Kidney (tissue), 14 donors: ENCODE results near the gene VLDLR. TPM values are rescaled to one million over a fixed set of nuclear protein-coding genes. Genes with fewer than 3 reads are reported as not detected.

Source experiments
- DNase-seq, 5 donors: peaks; one replicate each; pipeline ENCODE4 v3.0.0-alpha.2; 2013 to 2020
- FAIRE-seq: peaks from 2 replicates; lab custom pipeline; 2012; peaks lifted over from hg19 to GRCh38; lab: Jason Lieb, UNC
- H3K27ac ChIP-seq, 2 donors: one replicate each; pipeline ENCODE4 v1.7.0; 2013; ENCODE audit warnings: low read depth in 2 of 2, low read length in 2 of 2, inconsistent platforms in 1 of 2
- H3K27me3 ChIP-seq: one replicate; pipeline ENCODE4 v1.7.1; 2013; ENCODE audit warnings: low read length, inconsistent platforms; ENCODE audit not compliant: control insufficient read depth, insufficient read depth
- H3K36me3 ChIP-seq, 3 donors: one replicate each; pipeline versions ENCODE4 v1.7.0 to v1.7.1; 2013; ENCODE audit warnings: low read length in 3 of 3, control low read depth in 1 of 3, inconsistent platforms in 1 of 3; ENCODE audit not compliant: insufficient read depth in 3 of 3, control insufficient read depth in 2 of 3
- H3K4me1 ChIP-seq, 3 donors: one replicate each; pipeline versions ENCODE4 v1.7.0 to v1.7.1; 2013; ENCODE audit warnings: low read length in 3 of 3, inconsistent platforms in 1 of 3, low read depth in 1 of 3; ENCODE audit not compliant: control insufficient read depth in 2 of 3, insufficient read depth in 2 of 3
- H3K4me3 ChIP-seq, 3 donors: one replicate each; pipeline versions ENCODE4 v1.7.0 to v1.8.1; 2013; ENCODE audit warnings: low read length in 3 of 3, control low read depth in 1 of 3, inconsistent platforms in 1 of 3
- H3K9ac ChIP-seq, 3 donors: one replicate each; pipeline versions ENCODE4 v1.7.0 to v1.7.1; 2013; ENCODE audit warnings: low read length in 3 of 3, control low read depth in 1 of 3, inconsistent platforms in 1 of 3
- H3K9me3 ChIP-seq, 3 donors: one replicate each; pipeline versions ENCODE4 v1.7.0 to v1.7.1; 2013; ENCODE audit warnings: low read length in 3 of 3, control low read depth in 1 of 3, inconsistent platforms in 1 of 3; ENCODE audit not compliant: control insufficient read depth in 2 of 3, insufficient read depth in 1 of 3
- CTCF ChIP-seq: IDR thresholded peaks from 3 replicates; pipeline ENCODE4 v1.5.1; 2012; ENCODE audit warnings: mild to moderate bottlenecking, moderate library complexity, borderline replicate concordance; ENCODE audit not compliant: insufficient read depth; ENCODE audit errors: extremely low read depth
- intact Hi-C: fragments of 100-400 bp; cut with DNase I; formaldehyde crosslinking; loops from one replicate; pipeline ENCODE4 v1.11.1; 2022
- polyA plus RNA-seq: library from polyadenylated mRNA; stranded (reverse); fragments of 350-450 nt; fragmentation: Illumina TruSeq; extraction: RNeasy Lipid Tissue Mini Kit (QIAGEN cat#74804); gene quantifications from one replicate; pipeline ENCODE4 v1.2.3, GENCODE V29; 2014; ENCODE audit warnings: low read depth, low replicate concordance; ENCODE audit not compliant: insufficient read depth
- total RNA-seq: library from RNA; stranded (reverse); fragmentation: NEBNext Ultra II Directional; extraction: Animal tissue kit (Norgen Biotek cat#: 25700); gene quantifications from one replicate; pipeline ENCODE4 v1.2.1, GENCODE V29; 2021
- donor health status: control.
- donor health status: control.
- donor health status: control.
- donor health status: control.
- donor health status: control.
- donor health status: DM: yes; HTN: yes; CAD: no.
- donor health status: Normal renal cell carcinoma (clear cell type).

Gene VLDLR
- total and polyA plus RNA-seq, 2 donors from 2014 or later: 8.6 to 24.2 TPM

- DNase-seq (no peak), FAIRE-seq (no peak)
- intact Hi-C loops: no loop called here
- H3K27me3 ChIP-seq: no peaks in the 10 kb centered on the region
- no peak overlapping the region for H3K4me3 ChIP-seq
- H3K9me3 ChIP-seq: no peaks in the 10 kb centered on the region
- no peaks in the 10 kb centered on the region for H3K4me1 ChIP-seq
- TF ChIP-seq CTCF: no peak
- no peak overlapping the region for H3K9ac ChIP-seq
- H3K36me3 ChIP-seq: peaks cover 14 to 51% (median 46%) of the 10 kb centered on the region in 3 donors
- H3K27ac ChIP-seq: no peak overlapping the region
Measured at GRCh38 chr9:2645569-2645968, 24.0 kb downstream of the VLDLR start.

GRCh38 chr9:2655411-2655901 lies 33.9 kb downstream of the VLDLR start:
- Histone ChIP-seq H3K27me3 (no peaks in the 10 kb centered on the region), H3K27ac (no peak overlapping the region), H3K4me3 (no peak overlapping the region), H3K9me3 (no peaks in the 10 kb centered on the region), H3K36me3 (peaks cover 6 to 33% (median 22%) of the 10 kb centered on the region in 3 donors), H3K4me1 (no peaks in the 10 kb centered on the region), H3K9ac (no peak overlapping the region)
- intact Hi-C loops: no loop called here
- no peak for DNase-seq
- TF ChIP-seq CTCF: no peak
- no peak for FAIRE-seq

- FAIRE-seq (no peak), DNase-seq (no peak)
- Histone ChIP-seq H3K27ac (no peak overlapping the region), H3K4me1 (no peaks in the 10 kb centered on the region), H3K4me3 (no peak overlapping the region), H3K36me3 (peaks cover 6 to 18% (median 14%) of the 10 kb centered on the region in 3 donors), H3K9me3 (no peaks in the 10 kb centered on the region), H3K27me3 (no peaks in the 10 kb centered on the region), H3K9ac (no peak overlapping the region)
- no peak for TF ChIP-seq CTCF
- intact Hi-C loops: no loop called here
Measured at GRCh38 chr9:2657427-2657826, 35.8 kb downstream of the VLDLR start.

- intact Hi-C loops: no loop called here
- Histone ChIP-seq H3K36me3 (no peaks in the 10 kb centered on the region), H3K4me1 (peaks cover 0 to 9% (median 4%) of the 10 kb centered on the region in 3 donors), H3K27me3 (no peaks in the 10 kb centered on the region), H3K9me3 (no peaks in the 10 kb centered on the region), H3K4me3 (no peak overlapping the region), H3K27ac (no peak overlapping the region), H3K9ac (no peak overlapping the region)
- TF ChIP-seq CTCF: no peak
- no peak for FAIRE-seq
- no peak for DNase-seq
Measured at GRCh38 chr9:2662496-2662895, 40.9 kb downstream of the VLDLR start.
